K562 (cell line): ENCODE data around the gene CPT1B. TPM values are rescaled to one million over a fixed set of nuclear protein-coding genes. Genes with fewer than 3 reads are reported as not detected.

Experiments
- ELF4 ChIP-seq: fragments of 450-650 bp; formaldehyde crosslinking; IDR thresholded peaks from 2 replicates; pipeline ENCODE4 v1.4.0; 2022; ENCODE audit warnings: missing genetic modification characterization
- ETV1 ChIP-seq: fragments of 450-650 bp; conservative IDR thresholded peaks from 2 replicates; pipeline ENCODE4 v1.6.1; 2016; ENCODE audit warnings: missing genetic modification characterization, control low read depth, low read depth, missing compliant biosample characterization
- FOSL1 ChIP-seq: fragments of 200-800 bp; sonication (Bioruptor generic); conservative IDR thresholded peaks from 2 replicates; pipeline ENCODE4 v1.6.1; 2016; ENCODE audit warnings: missing genetic modification characterization, missing compliant biosample characterization
- GMEB1 ChIP-seq: fragments of 250-450 bp; sonication (Bioruptor Pico); IDR thresholded peaks from 2 replicates; pipeline ENCODE4 v1.4.0; 2020; ENCODE audit warnings: mild to moderate bottlenecking
- NKRF ChIP-seq: fragments of 450-650 bp; IDR thresholded peaks from 2 replicates; pipeline ENCODE4 v1.6.1; 2016; ENCODE audit warnings: borderline replicate concordance
- ZNF407 ChIP-seq: fragments of 450-650 bp; IDR thresholded peaks from 2 replicates; pipeline ENCODE4 v1.6.1; 2016; ENCODE audit warnings: low read depth
- polyA plus RNA-seq, 8 experiments: library from polyadenylated mRNA; depleted of rRNA in 4 of 8; stranded (reverse) in 5 of 8; unstranded in 3 of 8; fragments of >200 nt; fragmentation: Nextera tagmentation in 2 of 8; fragmentation: Illumina TruSeq in 1 of 8; extraction: Ambion mirVana in 2 of 8; extraction: Trizol in 1 of 8; gene quantifications; 2 replicates each; pipeline versions ENCODE4 v1.2.1 to v1.2.3, GENCODE V29; 2011 to 2014; ENCODE audit warnings: inconsistent platforms in 1 of 8, missing spikeins in 1 of 8
- total RNA-seq, 7 experiments: library from RNA; depleted of rRNA in 6 of 7; stranded (reverse); fragments of >200 nt in 6 of 7; fragmentation: Illumina TruSeq in 2 of 7; extraction: Trizol in 2 of 7; gene quantifications; 2 replicates each; pipeline versions ENCODE4 v1.2.1 to v1.2.3, GENCODE V29; 2011 to 2021; ENCODE audit warnings: low replicate concordance in 1 of 7
- TF ChIP-seq, protein P1 (sequence below): fragments of 200-800 bp; sonication (Bioruptor generic); IDR thresholded peaks from 2 replicates; pipeline ENCODE4 v1.6.1; 2016; ENCODE audit warnings: missing genetic modification characterization, missing compliant biosample characterization

The CPT1B gene
- total and polyA plus RNA-seq, 9 of the 15 experiments (the other 6 are each of a cell fraction or from before 2014, with no cell fraction given): 0.35 to 6.1 (median 2.6) TPM

GRCh38 chr22:50582493-50583293, 4.5 kb upstream of the CPT1B start, which contains the start of gene CHKB (continued):
- TF ChIP-seq ZNF407: no peak
- no peak for TF ChIP-seq GMEB1 (CRISPR knock-in tag)
- TF ChIP-seq ELF4 (CRISPR knock-in tag): no peak
- TF ChIP-seq ETV1 (tag): peak; percentile 69
- TF ChIP-seq, protein P1, sequence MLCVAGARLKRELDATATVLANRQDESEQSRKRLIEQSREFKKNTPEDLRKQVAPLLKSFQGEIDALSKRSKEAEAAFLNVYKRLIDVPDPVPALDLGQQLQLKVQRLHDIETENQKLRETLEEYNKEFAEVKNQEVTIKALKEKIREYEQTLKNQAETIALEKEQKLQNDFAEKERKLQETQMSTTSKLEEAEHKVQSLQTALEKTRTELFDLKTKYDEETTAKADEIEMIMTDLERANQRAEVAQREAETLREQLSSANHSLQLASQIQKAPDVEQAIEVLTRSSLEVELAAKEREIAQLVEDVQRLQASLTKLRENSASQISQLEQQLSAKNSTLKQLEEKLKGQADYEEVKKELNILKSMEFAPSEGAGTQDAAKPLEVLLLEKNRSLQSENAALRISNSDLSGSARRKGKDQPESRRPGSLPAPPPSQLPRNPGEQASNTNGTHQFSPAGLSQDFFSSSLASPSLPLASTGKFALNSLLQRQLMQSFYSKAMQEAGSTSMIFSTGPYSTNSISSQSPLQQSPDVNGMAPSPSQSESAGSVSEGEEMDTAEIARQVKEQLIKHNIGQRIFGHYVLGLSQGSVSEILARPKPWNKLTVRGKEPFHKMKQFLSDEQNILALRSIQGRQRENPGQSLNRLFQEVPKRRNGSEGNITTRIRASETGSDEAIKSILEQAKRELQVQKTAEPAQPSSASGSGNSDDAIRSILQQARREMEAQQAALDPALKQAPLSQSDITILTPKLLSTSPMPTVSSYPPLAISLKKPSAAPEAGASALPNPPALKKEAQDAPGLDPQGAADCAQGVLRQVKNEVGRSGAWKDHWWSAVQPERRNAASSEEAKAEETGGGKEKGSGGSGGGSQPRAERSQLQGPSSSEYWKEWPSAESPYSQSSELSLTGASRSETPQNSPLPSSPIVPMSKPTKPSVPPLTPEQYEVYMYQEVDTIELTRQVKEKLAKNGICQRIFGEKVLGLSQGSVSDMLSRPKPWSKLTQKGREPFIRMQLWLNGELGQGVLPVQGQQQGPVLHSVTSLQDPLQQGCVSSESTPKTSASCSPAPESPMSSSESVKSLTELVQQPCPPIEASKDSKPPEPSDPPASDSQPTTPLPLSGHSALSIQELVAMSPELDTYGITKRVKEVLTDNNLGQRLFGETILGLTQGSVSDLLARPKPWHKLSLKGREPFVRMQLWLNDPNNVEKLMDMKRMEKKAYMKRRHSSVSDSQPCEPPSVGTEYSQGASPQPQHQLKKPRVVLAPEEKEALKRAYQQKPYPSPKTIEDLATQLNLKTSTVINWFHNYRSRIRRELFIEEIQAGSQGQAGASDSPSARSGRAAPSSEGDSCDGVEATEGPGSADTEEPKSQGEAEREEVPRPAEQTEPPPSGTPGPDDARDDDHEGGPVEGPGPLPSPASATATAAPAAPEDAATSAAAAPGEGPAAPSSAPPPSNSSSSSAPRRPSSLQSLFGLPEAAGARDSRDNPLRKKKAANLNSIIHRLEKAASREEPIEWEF: no peak
- no peak for TF ChIP-seq FOSL1 (tag)
- no peak for TF ChIP-seq NKRF
